HCT116 (cell line): ENCODE measurements around the gene GRK2. TPM values are rescaled to one million over a fixed set of nuclear protein-coding genes. Genes with fewer than 3 reads are reported as not detected.

Source experiments
- ATAC-seq: fragments of 200-7000 bp; cut with Tn5 transposase; 2 replicates; pipeline ENCODE4 v1.9.1; 2020; ENCODE audit warnings: mild to moderate bottlenecking, moderate library complexity
- BruUV-seq: library from RNA; stranded (reverse); fragments of 400-500 nt; replicated peaks from 2 replicates; lab custom pipeline; 2021; lab: Mats Ljungman, UMichigan
- CTCF ChIA-PET: fragments of 300-600 bp; sonication (Branson Sonifier 250); formaldehyde crosslinking; loops from one replicate; lab custom pipeline; 2021; ENCODE audit warnings: antibody characterized with exemption; lab: Charles Lee
- POLR2A ChIA-PET: fragments of 300-600, 350-600 bp; sonication (Branson Sonifier 250); formaldehyde crosslinking; loops from one replicate; lab custom pipeline; 2021; ENCODE audit warnings: antibody characterized with exemption; lab: Charles Lee
- RAD21 ChIA-PET, 2 experiments: fragments of 300-600 bp; sonication (Branson Sonifier 250); formaldehyde crosslinking; loops; one replicate each; lab custom pipeline; 2023; ENCODE audit warnings: low total read pairs in 2 of 2; ENCODE audit not compliant: uncharacterized antibody in 2 of 2, unreplicated experiment in 2 of 2, low non-redundant PET in 1 of 2; lab: Charles Lee
- DNase-seq: peaks from one replicate; pipeline ENCODE4 v3.0.0-alpha.2; 2010; ENCODE audit warnings: low read depth, low spot score
- H2AFZ ChIP-seq: fragments of 200-600 bp; shearing (Covaris generic), sonication (generic); 2 replicates; pipeline ENCODE4 v1.6.1; 2017; ENCODE audit warnings: low read depth, mixed run types, mixed read lengths, antibody characterized with exemption, low read length; ENCODE audit not compliant: poor library complexity, severe bottlenecking
- H3K27ac ChIP-seq: 2 replicates; pipeline ENCODE4 v1.5.1; 2012; ENCODE audit warnings: low read depth, low read length
- H3K27me3 ChIP-seq: fragments of 200-600 bp; sonication (generic); 2 replicates; pipeline ENCODE4 v1.6.1; 2016; ENCODE audit warnings: mixed run types, low read length, mixed read lengths; ENCODE audit not compliant: insufficient read depth
- H3K36me3 ChIP-seq, 2 experiments: fragments of 200-500 bp in 1 of 2; fragments of 200-600 bp in 1 of 2; sonication (Bioruptor generic) in 1 of 2; sonication (generic) in 1 of 2; 2 replicates each; pipeline versions ENCODE4 v1.5.1 to v1.6.1; 2014 to 2016; ENCODE audit warnings: low read length in 2 of 2, inconsistent platforms in 1 of 2, mixed read lengths in 1 of 2, mixed run types in 1 of 2; ENCODE audit not compliant: insufficient read depth in 2 of 2, control insufficient read depth in 1 of 2
- H3K4me1 ChIP-seq, 2 experiments: fragments of 200-600 bp in 1 of 2; sonication (generic) in 1 of 2; 2 replicates each; pipeline versions ENCODE4 v1.5.1 to v1.6.1; 2012 to 2017; ENCODE audit warnings: low read length in 2 of 2, inconsistent platforms in 1 of 2, mild to moderate bottlenecking in 1 of 2, mixed read lengths in 1 of 2, mixed run types in 1 of 2, moderate library complexity in 1 of 2; ENCODE audit not compliant: insufficient read depth in 2 of 2, control insufficient read depth in 1 of 2
- H3K4me2 ChIP-seq: fragments of 200-600 bp; sonication (generic); 2 replicates; pipeline ENCODE4 v1.6.1; 2017; ENCODE audit warnings: mixed run types, low read length, mixed read lengths
- H3K4me3 ChIP-seq, 2 experiments: fragments of 200-600 bp in 1 of 2; sonication (generic) in 1 of 2; replicated peaks in 1 of 2; 2 replicates each; pipeline ENCODE4 v1.5.1; 2011 to 2016; ENCODE audit warnings: low read length in 2 of 2, control low read depth in 1 of 2, low read depth in 1 of 2, mild to moderate bottlenecking in 1 of 2, mixed read lengths in 1 of 2, mixed run types in 1 of 2
- H3K79me2 ChIP-seq: fragments of 200-600 bp; sonication (generic); 2 replicates; pipeline ENCODE4 v1.6.1; 2017; ENCODE audit warnings: mild to moderate bottlenecking, mixed run types, low read length, moderate library complexity, mixed read lengths; ENCODE audit not compliant: insufficient read depth
- H3K9ac ChIP-seq: fragments of 200-600 bp; sonication (generic); 2 replicates; pipeline ENCODE4 v1.6.1; 2016; ENCODE audit warnings: low read length, mixed read lengths
- H3K9me2 ChIP-seq: fragments of 200-600 bp; sonication (generic), shearing (Covaris generic); 2 replicates; pipeline ENCODE4 v1.6.1; 2017; ENCODE audit warnings: mixed run types, mild to moderate bottlenecking, moderate library complexity; ENCODE audit not compliant: insufficient read depth
- H3K9me3 ChIP-seq, 2 experiments: fragments of 200-500 bp in 1 of 2; fragments of 200-600 bp in 1 of 2; sonication (Bioruptor generic) in 1 of 2; sonication (generic) in 1 of 2; 2 replicates each; pipeline ENCODE4 v1.6.1; 2014 to 2017; ENCODE audit warnings: low read length in 2 of 2, mixed read lengths in 2 of 2, inconsistent platforms in 1 of 2, low read depth in 1 of 2, mild to moderate bottlenecking in 1 of 2, mixed run types in 1 of 2, moderate library complexity in 1 of 2; ENCODE audit not compliant: control insufficient read depth in 1 of 2, insufficient read depth in 1 of 2
- H4K20me1 ChIP-seq: fragments of 200-600 bp; sonication (generic), shearing (Covaris generic); 2 replicates; pipeline ENCODE4 v1.6.1; 2017; ENCODE audit warnings: mixed run types, mild to moderate bottlenecking, moderate library complexity; ENCODE audit not compliant: insufficient read depth
- CBX3 ChIP-seq: IDR thresholded peaks from 2 replicates; pipeline ENCODE4 v1.6.1; 2012; ENCODE audit warnings: low read depth
- EZH2 ChIP-seq: fragments of 200-600 bp; sonication (generic); IDR thresholded peaks from 2 replicates; pipeline ENCODE4 v1.6.1; 2017; ENCODE audit warnings: antibody characterized with exemption, mixed run types
- RAD21 ChIP-seq: IDR thresholded peaks from 2 replicates; pipeline ENCODE4 v1.6.1; 2012; ENCODE audit warnings: low read depth, mild to moderate bottlenecking
- SP1 ChIP-seq: IDR thresholded peaks from 2 replicates; pipeline ENCODE4 v1.6.1; 2012; ENCODE audit warnings: low read depth
- YY1 ChIP-seq: IDR thresholded peaks from 2 replicates; pipeline ENCODE4 v1.6.1; 2011; ENCODE audit warnings: low read length, low read depth, moderate library complexity, mild to moderate bottlenecking; ENCODE audit not compliant: insufficient replicate concordance; ENCODE audit errors: extremely low read depth
- ZBTB33 ChIP-seq: IDR thresholded peaks from 2 replicates; pipeline ENCODE4 v1.6.1; 2011; ENCODE audit warnings: mild to moderate bottlenecking, low read length, moderate library complexity; ENCODE audit not compliant: insufficient replicate concordance; ENCODE audit errors: extremely low read depth
- intact Hi-C: fragments of 100-400 bp; cut with micrococcal nuclease; formaldehyde crosslinking; loops from 2 replicates; pipeline ENCODE4 v1.10.0; 2022
- total RNA-seq: library from RNA; stranded (reverse); gene quantifications from one replicate; pipeline ENCODE4 v1.2.1, GENCODE V29; 2021; ENCODE audit not compliant: unreplicated experiment

The GRK2 gene
- total RNA-seq, 1 experiment from 2014 or later = 83.0 TPM

GRCh38 chr11:67314218-67314617, 47.9 kb downstream of the GRK2 start:
- H3K9ac ChIP-seq = no peak overlapping the region
- no peak for ATAC-seq
- CTCF ChIA-PET = no interaction called here
- H3K79me2 ChIP-seq = peaks cover 8% of the 10 kb centered on the region; the same call in 1 of the 2 replicates
- H2AFZ ChIP-seq = no peak overlapping the region
- DNase-seq = no peak
- H4K20me1 ChIP-seq = no peaks in the 10 kb centered on the region
- H3K4me2 ChIP-seq = no peak overlapping the region
- POLR2A ChIA-PET = interaction anchor here (2.1 kb wide), 1 partner anchor 11 kb away, joined by 6 read pairs; the partner anchor contains the start of gene SSH3
- RAD21 ChIA-PET = no interaction called here
- H3K27ac ChIP-seq = no peak overlapping the region
- H3K27me3 ChIP-seq = no peaks in the 10 kb centered on the region
- peaks cover 13 to 39% of the 10 kb centered on the region in 2 experiments; a peak in 3 of 4 replicates for H3K4me1 ChIP-seq
- no peaks in the 10 kb centered on the region for H3K9me3 ChIP-seq
- H3K4me3 ChIP-seq = no peak overlapping the region
- H3K36me3 ChIP-seq = peaks cover 0 to 2% of the 10 kb centered on the region in 2 experiments; a peak in 2 of 4 replicates
- BruUV-seq = no TSS peak
- TF ChIP-seq EZH2 (no peak), ZBTB33 (no peak), SP1 (no peak), YY1 (no peak), CBX3 (no peak), RAD21 (no peak)
- H3K9me2 ChIP-seq = no peaks in the 10 kb centered on the region
- intact Hi-C loops = no loop called here
